ENCODE measurements around the gene MAML2. TPM values are rescaled to one million over a fixed set of nuclear protein-coding genes. Genes with fewer than 3 reads are reported as not detected.

The MAML2 gene
- total RNA-seq, 4 donors from 2014 or later = 4.7 to 21.7 (median 7.3) TPM

- peaks cover 0 to 57% (median 20%) of the 10 kb centered on the region in 3 donors for H3K4me1 ChIP-seq
- intact Hi-C loops (cut with DNase I) = no loop called here
- DNase-seq = no peak
- 42 to 53% methylated on average over 2 of the region's 2 CpGs for WGBS, 2 donors
- no peak overlapping the region for H3K4me3 ChIP-seq
- no peaks in the 10 kb centered on the region for H3K9me3 ChIP-seq
- peaks cover 0 to 23% (median 0%) of the 10 kb centered on the region in 3 donors for H3K36me3 ChIP-seq
- peak overlapping the region; percentile 34 to 81 (median 60) for H3K27ac ChIP-seq
- no peaks in the 10 kb centered on the region for H3K27me3 ChIP-seq
- TF ChIP-seq POLR2A (IDR thresholded peaks at IDR 0.05) (no peak), CTCF (IDR thresholded peaks at IDR 0.05) (peak in 1 of 6 experiments; percentile 5)
Observed at GRCh38 chr11:96095884-96096303, 247.1 kb downstream of the MAML2 start.

- peaks cover 0 to 23% (median 0%) of the 10 kb centered on the region in 3 donors for H3K36me3 ChIP-seq
- no peaks in the 10 kb centered on the region for H3K9me3 ChIP-seq
- WGBS, 2 donors = 46 to 69% methylated on average over 2 of the region's 2 CpGs
- H3K4me1 ChIP-seq = peaks cover 0 to 55% (median 20%) of the 10 kb centered on the region in 3 donors
- H3K4me3 ChIP-seq = no peak overlapping the region
- TF ChIP-seq CTCF (IDR thresholded peaks at IDR 0.05) (no peak), POLR2A (IDR thresholded peaks at IDR 0.05) (no peak)
- intact Hi-C loops (cut with DNase I) = no loop called here
- H3K27ac ChIP-seq = no peak overlapping the region
- no peaks in the 10 kb centered on the region for H3K27me3 ChIP-seq
- no peak for DNase-seq
Observed at GRCh38 chr11:96094156-96094555, 248.8 kb downstream of the MAML2 start.

GRCh38 chr11:96092511-96092910, 250.5 kb downstream of the MAML2 start:
- Histone ChIP-seq H3K9me3 (no peaks in the 10 kb centered on the region), H3K27ac (no peak overlapping the region), H3K36me3 (peaks cover 0 to 23% (median 0%) of the 10 kb centered on the region in 3 donors), H3K27me3 (no peaks in the 10 kb centered on the region), H3K4me3 (no peak overlapping the region), H3K4me1 (peaks cover 0 to 38% (median 10%) of the 10 kb centered on the region in 3 donors)
- WGBS, 2 donors = 92 to 100% methylated on average over 2 to 4 of the region's 8 CpGs
- intact Hi-C loops (cut with DNase I) = no loop called here
- no peak for DNase-seq
- TF ChIP-seq POLR2A (IDR thresholded peaks at IDR 0.05) (no peak), CTCF (IDR thresholded peaks at IDR 0.05) (no peak)

GRCh38 chr11:96091476-96091875, 251.5 kb downstream of the MAML2 start:
- DNase-seq = no peak
- Histone ChIP-seq H3K4me1 (peaks cover 0 to 28% (median 6%) of the 10 kb centered on the region in 3 donors), H3K9me3 (no peaks in the 10 kb centered on the region), H3K27ac (no peak overlapping the region), H3K4me3 (no peak overlapping the region), H3K27me3 (no peaks in the 10 kb centered on the region), H3K36me3 (peaks cover 0 to 23% (median 0%) of the 10 kb centered on the region in 3 donors)
- intact Hi-C loops (cut with DNase I) = no loop called here
- 62 to 75% methylated on average over 1 of the region's 1 CpG for WGBS, 2 donors
- TF ChIP-seq CTCF (IDR thresholded peaks at IDR 0.05) = peak in 2 of 6 experiments; percentile 9 to 23
- no peak for TF ChIP-seq POLR2A (IDR thresholded peaks at IDR 0.05)

GRCh38 chr11:96090711-96091110, 252.3 kb downstream of the MAML2 start:
- no peak overlapping the region for H3K4me3 ChIP-seq
- peaks cover 0 to 20% (median 1%) of the 10 kb centered on the region in 3 donors for H3K4me1 ChIP-seq
- no peak for DNase-seq
- no peak for TF ChIP-seq POLR2A (IDR thresholded peaks at IDR 0.05)
- TF ChIP-seq CTCF (IDR thresholded peaks at IDR 0.05) = no peak
- WGBS, 2 donors = 58 to 73% methylated on average over 5 of the region's 5 CpGs
- H3K27ac ChIP-seq = no peak overlapping the region
- no peaks in the 10 kb centered on the region for H3K27me3 ChIP-seq
- intact Hi-C loops (cut with DNase I) = no loop called here
- peaks cover 0 to 23% (median 0%) of the 10 kb centered on the region in 3 donors for H3K36me3 ChIP-seq
- no peaks in the 10 kb centered on the region for H3K9me3 ChIP-seq

All from esophagus squamous epithelium (tissue), 5 donors.